DND-41 (cell line): ENCODE measurements around the gene SLC25A13.

Source experiments
- CTCF ChIP-seq: IDR thresholded peaks from 2 replicates; pipeline ENCODE4 v1.5.1; 2012; ENCODE audit warnings: borderline replicate concordance, low read length, moderate library complexity, mild to moderate bottlenecking; ENCODE audit not compliant: poor library complexity, severe bottlenecking; ENCODE audit errors: extremely low read depth
- EZH2 ChIP-seq: IDR thresholded peaks from 3 replicates; pipeline ENCODE4 v1.6.1; 2012; ENCODE audit warnings: borderline replicate concordance, low read depth, mild to moderate bottlenecking, moderate library complexity, low read length, inconsistent platforms; ENCODE audit not compliant: severe bottlenecking

DNA sequence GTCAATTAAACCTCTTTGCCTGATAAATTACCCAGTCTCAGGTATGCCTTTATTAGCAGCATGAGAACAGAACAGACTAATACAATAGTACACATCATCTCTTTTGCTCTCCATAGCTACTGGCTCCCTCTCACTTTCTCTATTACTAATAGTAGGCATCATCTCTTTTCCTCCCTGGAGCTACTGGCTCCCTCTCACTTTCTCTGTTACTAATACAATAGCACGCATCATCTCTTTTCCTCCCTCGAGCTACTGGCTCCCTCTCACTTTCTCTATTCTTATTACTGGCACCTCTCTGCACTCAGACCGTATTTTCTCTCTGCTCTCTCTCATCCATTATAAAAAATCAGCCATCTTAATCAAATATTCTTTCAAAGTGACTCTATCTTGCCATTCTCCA lies 37.1 kb downstream of the SLC25A13 start:
- TF ChIP-seq CTCF, result no peak
- no peak for TF ChIP-seq EZH2
